Activated CD8-positive, alpha-beta T cell treated with anti-CD3 and anti-CD28 coated beads, Interleukin-2, amount 10 ng/mL, durations not matched to agents 7 days and 5 days (primary cell): Measurements from ENCODE around the gene HYPK. TPM values are rescaled to one million over a fixed set of nuclear protein-coding genes. Genes with fewer than 3 reads are reported as not detected.
"Not testable (repeated sequence)": the region's sequence is repeated elsewhere in the genome, so short reads cannot be mapped to it uniquely, and the experiment has no call there.

Experiments used
- ATAC-seq: fragments of 150-1000 bp; cut with Tn5 transposase; one replicate; pipeline ENCODE4 v1.10.0; 2021; ENCODE audit warnings: moderate library complexity
- CTCF ChIA-PET: fragments of 350-600 bp; sonication (Branson Sonifier 250); formaldehyde crosslinking; loops from one replicate; lab custom pipeline; 2021; ENCODE audit warnings: antibody characterized with exemption; lab: Charles Lee
- POLR2A ChIA-PET: fragments of 350-600 bp; sonication (Branson Sonifier 250); formaldehyde crosslinking; loops from one replicate; lab custom pipeline; 2021; ENCODE audit warnings: antibody characterized with exemption; lab: Charles Lee
- DNase-seq: peaks from one replicate; pipeline ENCODE4 v3.0.0-alpha.2; 2020
- H3K27ac Mint-ChIP-seq: one replicate; pipeline ENCODE4 v1.8.0; 2021; ENCODE audit warnings: mild to moderate bottlenecking, mixed read lengths
- H3K27me3 Mint-ChIP-seq: one replicate; pipeline ENCODE4 v1.8.0; 2021; ENCODE audit warnings: low read depth, mixed read lengths
- H3K36me3 Mint-ChIP-seq: one replicate; pipeline ENCODE4 v1.8.0; 2021; ENCODE audit warnings: low read depth, mixed read lengths
- H3K4me1 Mint-ChIP-seq: one replicate; pipeline ENCODE4 v1.8.0; 2021; ENCODE audit warnings: low read depth, mixed read lengths
- H3K4me3 Mint-ChIP-seq: one replicate; pipeline ENCODE4 v1.8.0; 2021; ENCODE audit warnings: mild to moderate bottlenecking, mixed read lengths
- H3K9me3 Mint-ChIP-seq: one replicate; pipeline ENCODE4 v1.8.0; 2022; ENCODE audit warnings: mixed read lengths; ENCODE audit not compliant: insufficient read depth
- total RNA-seq, 2 experiments: library from RNA; stranded (reverse); gene quantifications; one replicate each; pipeline ENCODE4 v1.2.3, GENCODE V29; 2021

HYPK gene
- total RNA-seq, 2 experiments from 2014 or later, result 15.8 to 19.9 TPM

DNA sequence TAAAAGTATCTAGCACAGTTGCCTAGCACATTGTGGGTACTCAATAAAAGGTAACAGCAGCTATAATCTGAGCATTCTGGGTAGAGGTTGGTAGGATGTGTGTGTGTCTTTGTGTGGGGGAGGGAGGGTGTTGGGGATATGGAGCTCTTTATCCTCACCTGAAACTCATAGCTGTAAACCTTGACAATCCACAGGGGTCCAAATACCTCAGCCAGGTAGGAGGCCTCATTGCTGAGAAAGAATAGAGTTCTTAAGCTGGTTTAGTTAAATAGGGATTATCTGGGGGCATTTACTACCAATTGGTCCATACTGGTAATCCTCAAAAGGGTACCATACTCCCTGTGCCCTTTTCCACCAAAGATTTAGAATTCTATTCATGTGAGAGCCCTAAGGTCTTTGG is 4.4 kb upstream of the HYPK start:
- H3K9me3 Mint-ChIP-seq, result no peaks in the 10 kb centered on the region
- POLR2A ChIA-PET, result interaction anchor here (2.0 kb wide), 1 partner anchor 29 kb away, joined by 9 read pairs; the partner anchor contains the start of gene MFAP1
- H3K4me1 Mint-ChIP-seq, result peaks cover 63% of the 10 kb centered on the region
- DNase-seq, result no peak
- peaks cover 79% of the 10 kb centered on the region for H3K36me3 Mint-ChIP-seq
- CTCF ChIA-PET, result interaction anchor here (2.1 to 3.6 kb wide), 2 partner anchors 19 to 26 kb away, joined by 5 to 17 read pairs; partner anchors contain the start of gene ELL3
- H3K4me3 Mint-ChIP-seq, result no peak overlapping the region
- H3K27ac Mint-ChIP-seq, result peak overlapping the region; percentile 2
- H3K27me3 Mint-ChIP-seq, result no peaks in the 10 kb centered on the region
- ATAC-seq, result no peak

DNA sequence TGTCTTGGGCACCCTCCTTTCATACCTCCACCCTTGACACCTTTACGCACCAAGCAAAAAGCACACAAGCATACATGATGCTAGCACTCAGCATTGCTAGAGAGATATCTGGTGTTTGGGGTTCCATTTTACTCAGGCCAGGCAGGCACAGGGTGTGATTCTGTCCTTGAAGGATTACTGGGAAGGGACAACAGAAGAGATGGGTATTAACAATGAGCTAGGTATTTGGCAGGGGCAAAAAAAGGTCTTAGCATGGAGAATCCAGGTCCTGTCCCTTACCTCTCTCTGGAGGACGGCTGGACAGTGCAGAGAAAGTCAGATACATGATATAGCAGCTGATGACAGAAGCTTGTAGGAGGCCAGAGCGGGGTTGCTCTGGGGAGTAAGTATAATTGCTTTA is 3.8 kb upstream of the HYPK start:
- Mint-ChIP-seq H3K4me3 (no peak overlapping the region), H3K27ac (peak overlapping the region; percentile 26), H3K36me3 (peaks cover 84% of the 10 kb centered on the region), H3K27me3 (no peaks in the 10 kb centered on the region), H3K9me3 (no peaks in the 10 kb centered on the region), H3K4me1 (peaks cover 66% of the 10 kb centered on the region)
- no peak for ATAC-seq
- ChIA-PET POLR2A (interaction anchor here (1.0 to 2.0 kb wide), 3 partner anchors 12 to 28 kb away, joined by 3 to 9 read pairs (median 4); partner anchors contain the start of gene MFAP1), CTCF (interaction anchor here (0.6 to 3.6 kb wide), 3 partner anchors 20 to 1395 kb away, joined by 3 to 17 read pairs (median 5); partner anchors contain the start of gene ELL3)
- DNase-seq, result no peak

DNA sequence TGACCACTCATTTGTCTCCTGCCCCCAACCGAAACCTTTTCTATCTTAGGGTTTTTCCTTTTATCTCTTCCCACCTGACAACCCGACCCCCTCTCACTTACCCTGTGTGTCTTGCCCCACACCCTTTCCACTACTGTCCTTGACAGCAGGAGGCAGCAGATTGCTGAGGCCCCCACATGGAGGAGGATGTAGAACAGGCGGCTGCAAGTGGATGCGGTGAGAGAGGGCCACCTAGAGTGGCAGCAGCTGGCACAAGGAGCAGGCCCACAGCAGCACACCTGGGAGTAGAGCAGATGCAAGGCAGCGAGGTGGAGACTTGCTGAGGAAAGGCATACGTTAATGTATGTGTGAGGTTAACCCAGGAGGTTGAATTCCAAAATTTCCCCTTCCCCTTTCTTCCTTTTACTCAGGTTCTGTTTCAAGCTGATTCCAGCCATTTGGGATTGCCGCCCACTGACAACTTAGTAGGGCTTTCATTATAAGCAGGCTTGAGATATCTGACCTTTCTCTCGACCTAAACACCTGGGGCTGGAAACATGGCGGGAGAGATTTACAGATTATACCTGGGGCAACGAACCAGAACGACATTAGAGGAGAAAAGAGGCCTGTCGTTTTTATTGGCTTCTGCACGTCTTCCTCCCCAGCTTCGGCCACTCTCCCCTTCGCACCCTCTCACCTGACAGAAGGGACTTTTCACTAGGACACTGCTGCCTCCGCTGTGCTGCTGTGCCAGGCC is 1.0 kb upstream of the HYPK start:
- H3K4me3 Mint-ChIP-seq, result peak overlapping the region; percentile 17
- H3K9me3 Mint-ChIP-seq, result no peaks in the 10 kb centered on the region
- POLR2A ChIA-PET, result interaction anchor here (1.2 to 3.2 kb wide), 4 partner anchors 9 to 53 kb away, joined by 4 to 23 read pairs (median 10); partner anchors contain the start of genes ELL3, MFAP1 and PDIA3
- peak overlapping the region; percentile 98 for H3K27ac Mint-ChIP-seq
- H3K36me3 Mint-ChIP-seq, result peaks cover 70% of the 10 kb centered on the region
- no peaks in the 10 kb centered on the region for H3K27me3 Mint-ChIP-seq
- H3K4me1 Mint-ChIP-seq, result peaks cover 54% of the 10 kb centered on the region
- CTCF ChIA-PET, result interaction anchor here (0.8 to 1.8 kb wide), 2 partner anchors 26 to 28 kb away, joined by 3 to 8 read pairs; partner anchors contain the start of gene MFAP1
- DNase-seq (no peak), ATAC-seq (no peak)

DNA sequence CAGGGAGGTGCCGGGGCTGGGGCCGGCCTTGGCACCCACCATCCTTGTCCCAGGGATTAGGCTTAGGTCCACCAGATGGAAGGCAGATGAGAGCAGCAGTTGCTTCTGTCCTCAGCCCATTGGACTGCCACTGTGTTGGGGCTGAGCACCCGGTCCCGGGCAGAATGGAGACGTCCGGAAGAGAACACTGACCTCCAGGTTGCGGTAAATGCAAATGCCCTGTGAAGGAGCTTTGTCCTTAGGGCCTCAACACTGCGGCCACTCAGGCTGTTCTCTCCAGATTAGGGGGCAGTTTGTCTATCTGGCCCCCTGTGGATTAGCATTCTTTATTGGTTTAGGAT is 484 bp upstream of the HYPK start, which contains the start of gene SERINC4:
SERINC4 (minus strand) TSS at position 276 of the 341 bp plus-strand sequence; CDS start at position 42, 234 bp downstream.
- Mint-ChIP-seq H3K27ac (peak within 1 kb of the TSS; percentile 98), H3K4me3 (peak within 1 kb of the TSS; percentile 98), H3K27me3 (no peaks in the 10 kb centered on the region), H3K4me1 (peaks cover 49% of the 10 kb centered on the region), H3K36me3 (peaks cover 69% of the 10 kb centered on the region), H3K9me3 (no peaks in the 10 kb centered on the region)
- POLR2A ChIA-PET, result interaction anchor here (0.5 to 3.4 kb wide), 12 partner anchors 8 to 619 kb away, joined by 3 to 23 read pairs (median 6); partner anchors contain the start of genes ELL3, MFAP1, PDIA3 and SERF2
- DNase-seq (no peak), ATAC-seq (no peak)
- CTCF ChIA-PET, result interaction anchor here (0.8 to 1.8 kb wide), 4 partner anchors 8 to 28 kb away, joined by 3 to 8 read pairs (median 4); partner anchors contain the start of genes MFAP1 and SERF2

DNA sequence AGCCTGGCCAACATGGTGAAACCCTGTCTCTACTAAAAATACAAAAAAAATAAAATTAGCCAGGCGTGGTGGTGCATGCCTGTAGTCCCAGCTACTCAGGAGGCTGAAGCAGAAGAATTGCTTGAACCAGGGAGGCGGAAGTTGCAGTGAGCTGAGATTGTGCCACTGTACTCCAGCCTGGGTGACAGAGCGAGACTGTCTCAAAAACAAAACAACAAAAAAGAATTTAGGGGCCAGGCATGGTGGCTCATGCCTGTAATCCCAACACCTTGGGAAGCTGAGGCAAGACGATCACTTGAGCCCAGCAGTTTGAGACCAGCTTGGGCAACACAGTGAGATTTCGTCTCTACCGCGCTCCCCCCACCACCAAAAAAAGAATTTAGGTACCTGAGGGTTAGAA is 2.3 kb downstream of the HYPK start:
- POLR2A ChIA-PET, result interaction anchor here (1.4 to 3.4 kb wide), 3 partner anchors 11 to 26 kb away, joined by 3 to 21 read pairs (median 8); partner anchors contain the start of genes ELL3 and SERF2
- H3K4me3 Mint-ChIP-seq, DNase-seq, H3K27ac Mint-ChIP-seq, H3K9me3 Mint-ChIP-seq, ATAC-seq, CTCF ChIA-PET, H3K27me3 Mint-ChIP-seq: not testable (repeated sequence)
- Mint-ChIP-seq H3K4me1 (peaks cover 32% of the 10 kb centered on the region), H3K36me3 (peaks cover 72% of the 10 kb centered on the region)

DNA sequence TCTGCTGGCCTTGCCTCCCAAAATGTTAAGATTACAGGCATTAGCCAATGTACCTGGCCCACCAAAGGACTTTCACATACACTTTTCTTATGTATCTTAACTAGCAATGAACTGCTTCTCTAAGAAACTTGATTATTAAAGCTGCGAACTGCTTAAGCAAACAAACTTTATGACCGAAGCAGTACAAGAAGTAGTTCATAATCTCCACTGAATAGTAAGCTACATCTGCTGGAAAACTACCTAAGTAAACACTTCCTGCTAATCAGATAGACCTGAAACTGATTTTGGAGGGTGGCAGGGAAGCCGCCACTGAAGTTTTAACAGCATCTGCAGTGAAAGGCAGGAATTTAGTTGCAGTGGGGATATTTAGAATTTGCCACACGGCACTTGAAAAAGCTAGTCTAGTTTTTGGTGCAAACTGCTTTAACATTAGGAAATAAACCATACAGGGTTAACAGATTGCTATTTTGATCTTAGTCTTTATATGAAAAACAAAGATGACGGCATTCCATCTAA is 8.1 kb downstream of the HYPK start:
- Mint-ChIP-seq H3K27ac (no peak overlapping the region), H3K9me3 (no peaks in the 10 kb centered on the region), H3K4me3 (no peak overlapping the region), H3K27me3 (no peaks in the 10 kb centered on the region), H3K36me3 (peaks cover 71% of the 10 kb centered on the region), H3K4me1 (peaks cover 9% of the 10 kb centered on the region)
- ATAC-seq, result no peak
- no peak for DNase-seq
- ChIA-PET POLR2A (interaction anchor here (0.8 to 1.0 kb wide), 3 partner anchors 8 to 15 kb away, joined by 3 to 6 read pairs (median 3); partner anchors contain the start of genes HYPK and SERINC4), CTCF (interaction anchor here (0.9 to 1.1 kb wide), 2 partner anchors 11 to 20 kb away, joined by 3 read pairs; no protein-coding TSS in a partner anchor)

DNA sequence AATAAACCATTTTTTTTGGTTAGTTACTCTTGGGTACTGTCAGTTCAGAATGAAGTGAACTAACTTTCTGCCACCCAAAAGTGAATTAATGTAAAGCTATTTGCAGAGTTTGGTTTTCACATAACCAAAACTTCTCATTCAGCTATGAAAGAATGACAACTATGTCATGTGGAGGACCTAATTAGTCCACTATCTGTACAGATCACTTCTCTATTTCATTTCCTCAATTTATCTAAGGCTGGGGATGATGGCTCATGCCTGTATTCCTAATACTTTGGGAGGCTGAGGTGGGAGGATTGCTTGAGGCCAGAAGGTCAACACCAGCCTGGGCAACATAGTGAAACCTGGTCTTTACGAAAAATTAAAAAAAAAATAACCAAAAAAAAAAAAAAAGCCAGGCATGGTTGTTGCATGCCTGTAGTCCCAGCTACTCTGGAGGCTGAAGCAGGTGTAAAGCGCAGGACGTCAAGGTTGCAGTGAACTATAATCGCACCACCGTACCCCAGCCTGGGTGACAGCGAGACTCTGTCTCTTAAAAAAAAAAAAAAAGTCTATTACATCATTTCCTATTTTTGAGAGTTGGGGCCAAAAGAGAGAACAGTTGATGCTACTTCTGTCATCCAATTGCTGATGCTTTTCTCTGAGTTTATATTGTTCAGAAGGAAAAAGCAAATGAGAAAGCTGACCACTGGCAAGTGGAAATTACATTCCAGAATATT is 8.7 kb downstream of the HYPK start:
- CTCF ChIA-PET, result interaction anchor here (0.9 to 1.5 kb wide), 5 partner anchors 11 to 32 kb away, joined by 3 to 6 read pairs (median 3); partner anchors contain the start of gene ELL3
- Mint-ChIP-seq H3K27ac (peak overlapping the region; percentile 39), H3K27me3 (no peaks in the 10 kb centered on the region), H3K9me3 (no peaks in the 10 kb centered on the region), H3K4me3 (no peak overlapping the region), H3K4me1 (peaks cover 9% of the 10 kb centered on the region), H3K36me3 (peaks cover 72% of the 10 kb centered on the region)
- ATAC-seq (no peak), DNase-seq (no peak)
- POLR2A ChIA-PET, result interaction anchor here (0.8 to 1.0 kb wide), 4 partner anchors 9 to 32 kb away, joined by 3 to 6 read pairs (median 3); partner anchors contain the start of genes HYPK and SERINC4

DNA sequence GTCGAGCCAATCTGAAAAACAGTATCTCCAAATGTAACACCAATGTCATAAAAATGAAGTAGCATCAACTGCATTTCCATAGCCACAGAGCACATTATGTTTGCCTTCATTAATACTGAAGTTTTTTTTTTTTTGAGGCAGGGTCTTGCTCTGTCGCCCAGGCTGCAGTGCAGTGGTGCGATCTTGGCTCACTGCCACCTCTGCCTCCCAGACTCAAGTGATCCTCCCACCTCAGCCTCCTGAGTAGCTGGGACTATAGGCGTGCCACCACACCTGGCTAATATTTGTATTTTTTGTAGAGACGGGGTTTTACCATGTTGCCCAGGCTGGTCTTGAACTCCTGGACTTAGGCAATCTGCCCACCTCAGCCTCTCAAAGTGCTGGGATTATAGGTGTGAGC is 14.7 kb downstream of the HYPK start:
- H3K9me3 Mint-ChIP-seq, H3K27me3 Mint-ChIP-seq, CTCF ChIA-PET, H3K27ac Mint-ChIP-seq, ATAC-seq, DNase-seq, H3K4me3 Mint-ChIP-seq: not testable (repeated sequence)
- Mint-ChIP-seq H3K36me3 (peaks cover 55% of the 10 kb centered on the region), H3K4me1 (peaks cover 13% of the 10 kb centered on the region)
- POLR2A ChIA-PET, result interaction anchor here (0.7 to 1.0 kb wide), 2 partner anchors 14 to 22 kb away, joined by 3 to 4 read pairs; partner anchors contain the start of gene HYPK

DNA sequence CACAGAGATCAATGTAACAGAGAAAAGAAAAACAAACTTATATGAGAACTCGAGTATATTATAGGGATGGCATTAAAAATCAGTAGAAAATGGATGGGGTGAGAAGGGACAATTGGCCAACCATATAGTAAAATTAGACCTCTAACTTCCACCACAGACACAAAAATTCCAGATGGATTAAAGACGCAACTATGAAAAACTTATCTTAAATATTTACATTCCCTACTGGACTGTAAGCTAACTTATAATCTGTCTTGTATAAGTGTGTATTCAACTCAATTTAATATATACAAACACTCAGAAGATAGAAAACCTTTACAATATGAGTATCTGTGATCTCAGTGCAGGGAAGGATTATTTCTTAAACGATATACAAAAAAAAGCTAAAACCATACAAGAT is 21.1 kb downstream of the HYPK start:
- Mint-ChIP-seq H3K4me3 (peak overlapping the region; percentile 46), H3K27me3 (no peaks in the 10 kb centered on the region), H3K4me1 (peaks cover 54% of the 10 kb centered on the region), H3K36me3 (peaks cover 35% of the 10 kb centered on the region), H3K9me3 (no peaks in the 10 kb centered on the region), H3K27ac (peak overlapping the region; percentile 45)
- DNase-seq (no peak), ATAC-seq (no peak)
- ChIA-PET CTCF (interaction anchor here (2.6 kb wide), 1 partner anchor 11 kb away, joined by 6 read pairs; no protein-coding TSS in a partner anchor), POLR2A (interaction anchor here (0.7 to 2.0 kb wide), 3 partner anchors 10 to 21 kb away, joined by 4 to 8 read pairs (median 5); partner anchors contain the start of genes HYPK and SERINC4)

DNA sequence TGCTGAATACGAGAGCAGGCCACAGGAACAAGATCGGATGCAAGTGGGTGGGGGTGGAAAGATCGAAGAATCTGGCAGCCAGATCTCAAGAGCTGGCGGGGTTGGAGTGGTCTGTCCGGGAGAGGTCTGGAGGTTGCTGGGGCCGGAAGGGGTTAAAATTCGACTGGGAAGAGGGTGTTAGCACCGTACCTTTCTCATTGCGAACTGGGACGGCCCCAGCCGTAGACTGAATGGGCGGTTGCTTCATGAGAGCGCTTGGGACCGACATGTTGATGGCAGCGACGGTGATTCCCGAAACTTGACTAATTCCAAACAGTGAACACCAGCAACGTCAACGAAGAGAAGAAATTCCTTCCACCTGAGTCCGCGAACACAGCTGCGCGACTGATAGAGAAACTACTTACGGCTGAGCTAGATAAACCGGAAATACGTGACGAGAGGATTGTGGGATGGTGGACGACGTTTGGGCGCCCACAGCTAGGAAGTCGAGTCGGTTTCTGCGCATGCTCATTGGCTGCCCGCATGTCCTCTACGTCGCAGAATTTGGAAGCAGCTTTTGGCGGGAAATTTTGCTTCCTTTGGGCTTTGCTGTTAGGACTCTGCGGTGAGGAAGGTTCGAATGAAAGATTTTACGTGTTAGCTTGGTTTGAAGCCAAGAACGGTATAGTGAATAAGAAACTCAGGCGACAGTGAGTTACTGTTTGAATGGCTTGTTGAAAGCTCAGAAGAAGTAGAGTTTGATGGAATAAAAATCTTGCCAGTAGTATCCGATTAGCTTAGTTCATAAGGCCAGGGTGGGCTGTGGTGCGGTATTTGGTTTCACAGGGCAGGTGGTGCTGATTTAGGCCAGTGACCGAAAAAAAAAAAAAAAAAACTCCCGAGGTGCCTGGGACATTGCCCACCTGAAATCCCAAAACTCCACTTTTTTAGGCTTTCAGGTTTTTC is 24.2 kb downstream of the HYPK start, which contains the start of gene MFAP1:
MFAP1 (minus strand) TSS at position 389 of the 945 bp plus-strand sequence; CDS start at position 268, 121 bp downstream.
- ChIA-PET CTCF (interaction anchor here (0.8 to 2.3 kb wide), 6 partner anchors 8 to 79 kb away, joined by 3 to 11 read pairs (median 4); partner anchors contain the start of genes ELL3, HYPK, PDIA3 and SERINC4), POLR2A (interaction anchor here (0.6 to 3.1 kb wide), 15 partner anchors 14 to 606 kb away, joined by 3 to 23 read pairs (median 4); partner anchors contain the start of genes CTDSPL2, ELL3, HYPK and SERINC4)
- peak within 1 kb of the TSS; percentile 89 for H3K4me3 Mint-ChIP-seq
- ATAC-seq (peak; percentile 82), DNase-seq (peak; percentile 96)
- H3K27me3 Mint-ChIP-seq, result no peaks in the 10 kb centered on the region
- H3K36me3 Mint-ChIP-seq, result peaks cover 44% of the 10 kb centered on the region
- peaks cover 60% of the 10 kb centered on the region for H3K4me1 Mint-ChIP-seq
- peak within 1 kb of the TSS; percentile 96 for H3K27ac Mint-ChIP-seq
- H3K9me3 Mint-ChIP-seq, result no peaks in the 10 kb centered on the region
